CD4-positive, CD25-positive, alpha-beta regulatory T cell (primary cell): ENCODE results near the gene ADORA2A. TPM values are rescaled to one million over a fixed set of nuclear protein-coding genes. Genes with fewer than 3 reads are reported as not detected.

Source experiments
- ATAC-seq, 2 donors: fragments of 150-1000 bp; cut with Tn5 transposase; one replicate each; pipeline ENCODE4 v1.10.0; 2021; ENCODE audit warnings: low read depth in 2 of 2, moderate number of reproducible peaks in 2 of 2, moderate library complexity in 1 of 2
- DNase-seq, 3 donors: peaks; one replicate each; pipeline versions ENCODE4 v3.0.0 to v3.0.0-alpha.2; 2012 to 2022; ENCODE audit warnings: mixed read lengths in 1 of 3
- H3K27ac ChIP-seq: one replicate; pipeline ENCODE4 v1.7.0; 2013; ENCODE audit warnings: mild to moderate bottlenecking, low read length; ENCODE audit not compliant: insufficient read depth, poor library complexity, severe bottlenecking
- H3K27me3 ChIP-seq: one replicate; pipeline ENCODE4 v1.7.0; 2013; ENCODE audit warnings: low read length; ENCODE audit not compliant: control insufficient read depth, insufficient read depth
- H3K36me3 ChIP-seq: one replicate; pipeline ENCODE4 v1.7.0; 2013; ENCODE audit warnings: mild to moderate bottlenecking, low read length, moderate library complexity; ENCODE audit not compliant: control insufficient read depth, insufficient read depth
- H3K4me1 ChIP-seq: 2 replicates; pipeline ENCODE4 v1.7.0; 2013; ENCODE audit warnings: mild to moderate bottlenecking, low read length; ENCODE audit not compliant: insufficient read depth, control insufficient read depth, poor library complexity, severe bottlenecking
- H3K4me3 ChIP-seq: one replicate; pipeline ENCODE4 v1.7.0; 2013; ENCODE audit warnings: low read depth, mild to moderate bottlenecking, low read length, moderate library complexity
- H3K9me3 ChIP-seq, 2 experiments: 1 replicate in 1 of 2; 2 replicates in 1 of 2; pipeline ENCODE4 v1.7.0; 2013; ENCODE audit warnings: low read length in 2 of 2, mild to moderate bottlenecking in 1 of 2, moderate library complexity in 1 of 2; ENCODE audit not compliant: control insufficient read depth in 2 of 2
- H3K27ac Mint-ChIP-seq, 3 donors: one replicate each; pipeline ENCODE4 v1.8.0; 2020 to 2022; ENCODE audit warnings: mild to moderate bottlenecking in 3 of 3, mixed read lengths in 3 of 3, moderate library complexity in 2 of 3
- H3K27me3 Mint-ChIP-seq: one replicate; pipeline ENCODE4 v1.8.0; 2022; ENCODE audit warnings: mild to moderate bottlenecking, mixed read lengths
- H3K36me3 Mint-ChIP-seq: one replicate; pipeline ENCODE4 v1.8.0; 2020; ENCODE audit warnings: mixed read lengths
- H3K4me1 Mint-ChIP-seq, 4 donors: one replicate each; pipeline ENCODE4 v1.8.0; 2020 to 2022; ENCODE audit warnings: mixed read lengths in 4 of 4, mild to moderate bottlenecking in 1 of 4
- H3K4me3 Mint-ChIP-seq, 4 donors: one replicate each; pipeline ENCODE4 v1.8.0; 2020 to 2022; ENCODE audit warnings: mild to moderate bottlenecking in 4 of 4, mixed read lengths in 4 of 4, moderate library complexity in 3 of 4
- H3K9me3 Mint-ChIP-seq, 7 donors: one replicate each; pipeline ENCODE4 v1.8.0; 2020 to 2022; ENCODE audit warnings: mixed read lengths in 7 of 7, mild to moderate bottlenecking in 3 of 7, moderate library complexity in 2 of 7
- polyA plus RNA-seq, 4 donors: library from polyadenylated mRNA; unstranded; fragments of 300-500 nt; fragmentation: Illumina TruSeq; gene quantifications; one replicate each; pipeline ENCODE4 v1.2.3, GENCODE V29; 2021
- total RNA-seq: library from RNA; stranded (reverse); gene quantifications from one replicate; pipeline ENCODE4 v1.2.3, GENCODE V29; 2022

ADORA2A gene
- total and polyA plus RNA-seq, 5 donors from 2014 or later = 31.2 to 101 (median 91.8) TPM

- Mint-ChIP-seq H3K9me3 (no peaks in the 10 kb centered on the region), H3K27ac (peak overlapping the region in 2 of 3 donors; percentile 88 to 92), H3K27me3 (peaks cover 2% of the 10 kb centered on the region), H3K4me1 (peaks cover 12 to 98% (median 52%) of the 10 kb centered on the region in 4 donors), H3K36me3 (peaks cover 23% of the 10 kb centered on the region), H3K4me3 (peak overlapping the region in 2 of 4 donors; percentile 79 to 85)
- Histone ChIP-seq H3K4me1 (peaks cover 100% of the 10 kb centered on the region), H3K36me3 (peaks cover 29% of the 10 kb centered on the region), H3K9me3 (no peaks in the 10 kb centered on the region), H3K4me3 (no peak overlapping the region), H3K27ac (peak overlapping the region; percentile 97), H3K27me3 (no peaks in the 10 kb centered on the region)
- DNase-seq (no peak), ATAC-seq (no peak)
Measured at GRCh38 chr22:24433001-24433827, 5.8 kb downstream of the ADORA2A start.

GRCh38 chr22:24433828-24434470 is 6.5 kb downstream of the ADORA2A start:
- ATAC-seq (peak; percentile 54 to 57), DNase-seq (peak in 1 of 3 donors; percentile 54)
- H3K27ac ChIP-seq = peak overlapping the region; percentile 97
- no peaks in the 10 kb centered on the region for H3K27me3 ChIP-seq
- peak overlapping the region; percentile 61 for H3K4me3 ChIP-seq
- H3K27ac Mint-ChIP-seq = peak overlapping the region; percentile 89 to 95 (median 92)
- no peaks in the 10 kb centered on the region for H3K9me3 Mint-ChIP-seq
- H3K36me3 Mint-ChIP-seq = peaks cover 23% of the 10 kb centered on the region
- peaks cover 95% of the 10 kb centered on the region for H3K4me1 ChIP-seq
- no peaks in the 10 kb centered on the region for H3K27me3 Mint-ChIP-seq
- peak overlapping the region; percentile 49 to 85 (median 78) for H3K4me3 Mint-ChIP-seq
- H3K9me3 ChIP-seq = no peaks in the 10 kb centered on the region
- H3K4me1 Mint-ChIP-seq = peaks cover 12 to 95% (median 49%) of the 10 kb centered on the region in 4 donors
- peaks cover 36% of the 10 kb centered on the region for H3K36me3 ChIP-seq

- Histone ChIP-seq H3K27ac (peak overlapping the region; percentile 97), H3K27me3 (no peaks in the 10 kb centered on the region), H3K36me3 (peaks cover 40% of the 10 kb centered on the region), H3K9me3 (no peaks in the 10 kb centered on the region), H3K4me1 (peaks cover 88% of the 10 kb centered on the region), H3K4me3 (peak overlapping the region; percentile 61)
- Mint-ChIP-seq H3K27me3 (no peaks in the 10 kb centered on the region), H3K4me3 (peak overlapping the region; percentile 49 to 85 (median 78)), H3K36me3 (peaks cover 23% of the 10 kb centered on the region), H3K4me1 (peaks cover 12 to 93% (median 46%) of the 10 kb centered on the region in 4 donors), H3K9me3 (no peaks in the 10 kb centered on the region), H3K27ac (peak overlapping the region; percentile 89 to 95 (median 92))
- ATAC-seq (peak; percentile 86 to 88), DNase-seq (peak; percentile 63 to 90 (median 85))
Measured at GRCh38 chr22:24434471-24435322, 7.3 kb downstream of the ADORA2A start.

GRCh38 chr22:24435323-24435645 is 7.9 kb downstream of the ADORA2A start:
- ATAC-seq (no peak), DNase-seq (no peak)
- H3K9me3 ChIP-seq = no peaks in the 10 kb centered on the region
- no peaks in the 10 kb centered on the region for H3K27me3 ChIP-seq
- Mint-ChIP-seq H3K27ac (peak overlapping the region; percentile 89 to 95 (median 92)), H3K4me1 (peaks cover 12 to 90% (median 48%) of the 10 kb centered on the region in 4 donors), H3K36me3 (peaks cover 23% of the 10 kb centered on the region), H3K9me3 (no peaks in the 10 kb centered on the region), H3K27me3 (no peaks in the 10 kb centered on the region), H3K4me3 (peak overlapping the region; percentile 38 to 81 (median 62))
- peaks cover 88% of the 10 kb centered on the region for H3K4me1 ChIP-seq
- peak overlapping the region; percentile 97 for H3K27ac ChIP-seq
- peaks cover 44% of the 10 kb centered on the region for H3K36me3 ChIP-seq
- H3K4me3 ChIP-seq = no peak overlapping the region

GRCh38 chr22:24435861-24436371 is 8.5 kb downstream of the ADORA2A start:
- H3K9me3 ChIP-seq = no peaks in the 10 kb centered on the region
- H3K27ac ChIP-seq = peak overlapping the region; percentile 51
- Mint-ChIP-seq H3K36me3 (peaks cover 28% of the 10 kb centered on the region), H3K27ac (peak overlapping the region in 2 of 3 donors; percentile 62 to 95), H3K4me3 (peak overlapping the region in 1 of 4 donors; percentile 38), H3K27me3 (no peaks in the 10 kb centered on the region), H3K4me1 (peaks cover 14 to 90% (median 53%) of the 10 kb centered on the region in 4 donors), H3K9me3 (peaks cover 0 to under 1% (median 0%) of the 10 kb centered on the region in 7 donors)
- peaks cover 84% of the 10 kb centered on the region for H3K4me1 ChIP-seq
- H3K36me3 ChIP-seq = peaks cover 51% of the 10 kb centered on the region
- H3K4me3 ChIP-seq = no peak overlapping the region
- DNase-seq (no peak), ATAC-seq (no peak)
- H3K27me3 ChIP-seq = no peaks in the 10 kb centered on the region

GRCh38 chr22:24436553-24436952 is 9.2 kb downstream of the ADORA2A start:
- Histone ChIP-seq H3K36me3 (peaks cover 57% of the 10 kb centered on the region), H3K27ac (peak overlapping the region; percentile 51), H3K27me3 (no peaks in the 10 kb centered on the region), H3K4me1 (peaks cover 77% of the 10 kb centered on the region), H3K9me3 (no peaks in the 10 kb centered on the region), H3K4me3 (no peak overlapping the region)
- peak overlapping the region in 1 of 4 donors; percentile 53 for H3K4me3 Mint-ChIP-seq
- DNase-seq (no peak), ATAC-seq (no peak)
- peaks cover 16 to 90% (median 51%) of the 10 kb centered on the region in 4 donors for H3K4me1 Mint-ChIP-seq
- H3K27ac Mint-ChIP-seq = peak overlapping the region; percentile 40 to 95 (median 85)
- no peaks in the 10 kb centered on the region for H3K27me3 Mint-ChIP-seq
- peaks cover 0 to 1% (median 0%) of the 10 kb centered on the region in 7 donors for H3K9me3 Mint-ChIP-seq
- H3K36me3 Mint-ChIP-seq = peaks cover 31% of the 10 kb centered on the region

- H3K4me1 ChIP-seq = peaks cover 72% of the 10 kb centered on the region
- DNase-seq (no peak), ATAC-seq (no peak)
- no peaks in the 10 kb centered on the region for H3K27me3 ChIP-seq
- Mint-ChIP-seq H3K4me3 (peak overlapping the region in 1 of 4 donors; percentile 53), H3K27ac (peak overlapping the region; percentile 40 to 95 (median 85)), H3K4me1 (peaks cover 16 to 89% (median 49%) of the 10 kb centered on the region in 4 donors), H3K27me3 (no peaks in the 10 kb centered on the region), H3K9me3 (peaks cover 0 to 1% (median 0%) of the 10 kb centered on the region in 7 donors), H3K36me3 (peaks cover 32% of the 10 kb centered on the region)
- H3K36me3 ChIP-seq = peaks cover 63% of the 10 kb centered on the region
- no peaks in the 10 kb centered on the region for H3K9me3 ChIP-seq
- H3K4me3 ChIP-seq = no peak overlapping the region
- H3K27ac ChIP-seq = peak overlapping the region; percentile 7
Measured at GRCh38 chr22:24437091-24437490, 9.7 kb downstream of the ADORA2A start.
